H9 (cell line): ENCODE data around the gene NR0B2. TPM values are rescaled to one million over a fixed set of nuclear protein-coding genes. Genes with fewer than 3 reads are reported as not detected.

Source experiments
- DNase-seq: peaks from one replicate; pipeline ENCODE4 v3.0.0-alpha.2; 2017
- H2AFZ ChIP-seq: one replicate; pipeline ENCODE4 v1.6.1; 2013; ENCODE audit warnings: mild to moderate bottlenecking, low read length, control low read depth, moderate library complexity
- H2AK5ac ChIP-seq: 2 replicates; pipeline ENCODE4 v1.6.1; 2013; ENCODE audit warnings: low read length, control low read depth, mixed read lengths; ENCODE audit not compliant: insufficient read length
- H2BK120ac ChIP-seq: one replicate; pipeline ENCODE4 v1.6.1; 2013; ENCODE audit warnings: low read depth, mild to moderate bottlenecking, low read length, control low read depth, inconsistent platforms; ENCODE audit not compliant: poor library complexity, severe bottlenecking
- H2BK12ac ChIP-seq: 2 replicates; pipeline ENCODE4 v1.6.1; 2013; ENCODE audit warnings: low read length, control low read depth, mixed read lengths, low read depth; ENCODE audit not compliant: insufficient read length
- H2BK15ac ChIP-seq: 2 replicates; pipeline ENCODE4 v1.6.1; 2013; ENCODE audit warnings: low read depth, low read length, control low read depth
- H2BK20ac ChIP-seq: one replicate; pipeline ENCODE4 v1.6.1; 2013; ENCODE audit warnings: low read depth, mild to moderate bottlenecking, low read length, control low read depth, inconsistent platforms; ENCODE audit not compliant: poor library complexity, severe bottlenecking
- H2BK5ac ChIP-seq: 2 replicates; pipeline ENCODE4 v1.6.1; 2013; ENCODE audit warnings: low read length, control low read depth, mixed read lengths; ENCODE audit not compliant: insufficient read length
- H3K14ac ChIP-seq: 2 replicates; pipeline ENCODE4 v1.6.1; 2013; ENCODE audit warnings: low read length, control low read depth; ENCODE audit not compliant: insufficient read depth
- H3K18ac ChIP-seq: 2 replicates; pipeline ENCODE4 v1.6.1; 2013; ENCODE audit warnings: low read depth, mild to moderate bottlenecking, mixed read lengths, low read length, control low read depth; ENCODE audit not compliant: insufficient read length
- H3K23ac ChIP-seq: 2 replicates; pipeline ENCODE4 v1.6.1; 2013; ENCODE audit warnings: low read length, control low read depth, mixed read lengths, low read depth; ENCODE audit not compliant: insufficient read length
- H3K23me2 ChIP-seq: 2 replicates; pipeline ENCODE4 v1.6.1; 2013; ENCODE audit warnings: low read depth, mild to moderate bottlenecking, mixed read lengths, low read length, control low read depth; ENCODE audit not compliant: insufficient read length, poor library complexity, severe bottlenecking
- H3K27ac ChIP-seq: 2 replicates; pipeline ENCODE4 v1.5.1; 2013; ENCODE audit warnings: low read length, control low read depth, mixed read lengths, low read depth; ENCODE audit not compliant: insufficient read length
- H3K27me3 ChIP-seq: 2 replicates; pipeline ENCODE4 v1.6.1; 2013; ENCODE audit warnings: low read length, control low read depth, inconsistent platforms; ENCODE audit not compliant: insufficient read depth
- H3K4ac ChIP-seq: 2 replicates; pipeline ENCODE4 v1.6.1; 2013; ENCODE audit warnings: low read depth, mild to moderate bottlenecking, control low read depth, inconsistent platforms, low read length, moderate library complexity
- H3K4me1 ChIP-seq: 2 replicates; pipeline ENCODE4 v1.6.1; 2013; ENCODE audit warnings: low read length, control low read depth, inconsistent platforms; ENCODE audit not compliant: insufficient read depth
- H3K4me2 ChIP-seq: 2 replicates; pipeline ENCODE4 v1.6.1; 2013; ENCODE audit warnings: low read length, control low read depth, mixed read lengths; ENCODE audit not compliant: insufficient read length, insufficient read depth
- H3K56ac ChIP-seq: 2 replicates; pipeline ENCODE4 v1.6.1; 2013; ENCODE audit warnings: low read depth, mild to moderate bottlenecking, mixed read lengths, low read length, control low read depth; ENCODE audit not compliant: insufficient read length
- H3K79me1 ChIP-seq: 2 replicates; pipeline ENCODE4 v1.6.1; 2013; ENCODE audit warnings: low read depth, mild to moderate bottlenecking, moderate library complexity, low read length, control low read depth, inconsistent platforms; ENCODE audit not compliant: insufficient read depth, poor library complexity, severe bottlenecking
- H3K79me2 ChIP-seq: 2 replicates; pipeline ENCODE4 v1.6.1; 2013; ENCODE audit warnings: low read length, control low read depth, inconsistent platforms; ENCODE audit not compliant: insufficient read depth
- H3K9ac ChIP-seq: 2 replicates; pipeline ENCODE4 v1.6.1; 2013; ENCODE audit warnings: low read length, control low read depth, mixed read lengths; ENCODE audit not compliant: insufficient read length; ENCODE audit errors: extremely low read depth
- H3K9me3 ChIP-seq: one replicate; pipeline ENCODE4 v1.6.1; 2013; ENCODE audit warnings: low read depth, low read length, inconsistent platforms; ENCODE audit not compliant: control insufficient read depth
- H3T11ph ChIP-seq: one replicate; pipeline ENCODE4 v1.6.1; 2013; ENCODE audit warnings: mild to moderate bottlenecking, low read length, control low read depth, inconsistent platforms
- H4K20me1 ChIP-seq: one replicate; pipeline ENCODE4 v1.6.1; 2013; ENCODE audit not compliant: control insufficient read depth, insufficient read length, insufficient read depth
- H4K5ac ChIP-seq: 2 replicates; pipeline ENCODE4 v1.6.1; 2013; ENCODE audit warnings: low read depth, mild to moderate bottlenecking, mixed read lengths, low read length, control low read depth; ENCODE audit not compliant: insufficient read length
- H4K8ac ChIP-seq: replicated peaks from 2 replicates; pipeline ENCODE4 v1.6.1; 2013; ENCODE audit warnings: low read length, control low read depth, mixed read lengths, low read depth; ENCODE audit not compliant: insufficient read length
- H4K91ac ChIP-seq: 2 replicates; pipeline ENCODE4 v1.6.1; 2013; ENCODE audit warnings: low read depth, mild to moderate bottlenecking, moderate library complexity, mixed read lengths, low read length, control low read depth; ENCODE audit not compliant: insufficient read length
- H3K27ac Mint-ChIP-seq, 3 experiments: 2 replicates in 2 of 3; 3 replicates in 1 of 3; pipeline ENCODE4 v1.8.0; 2020 to 2021; ENCODE audit warnings: mixed read lengths in 3 of 3, mild to moderate bottlenecking in 1 of 3, moderate library complexity in 1 of 3
- H3K27me3 Mint-ChIP-seq: 2 replicates; pipeline ENCODE4 v1.8.0; 2021; ENCODE audit warnings: low read depth, mild to moderate bottlenecking, moderate library complexity, mixed read lengths
- H3K36me3 Mint-ChIP-seq, 3 experiments: 2 replicates in 2 of 3; 3 replicates in 1 of 3; pipeline ENCODE4 v1.8.0; 2020 to 2021; ENCODE audit warnings: low read depth in 3 of 3, mixed read lengths in 3 of 3; ENCODE audit not compliant: insufficient read depth in 1 of 3
- H3K4me1 Mint-ChIP-seq, 2 experiments: 2 replicates each; pipeline ENCODE4 v1.8.0; 2020; ENCODE audit warnings: mixed read lengths in 2 of 2
- H3K4me3 Mint-ChIP-seq, 2 experiments: 2 replicates in 1 of 2; 3 replicates in 1 of 2; pipeline ENCODE4 v1.8.0; 2020 to 2021; ENCODE audit warnings: mild to moderate bottlenecking in 2 of 2, mixed read lengths in 2 of 2, moderate library complexity in 1 of 2
- H3K9me3 Mint-ChIP-seq, 2 experiments: 2 replicates in 1 of 2; 3 replicates in 1 of 2; pipeline ENCODE4 v1.8.0; 2020; ENCODE audit warnings: mild to moderate bottlenecking in 2 of 2, mixed read lengths in 2 of 2, moderate library complexity in 1 of 2
- CTCF ChIP-seq: fragments of 200-600 bp; sonication (generic); conservative IDR thresholded peaks from 3 replicates; pipeline ENCODE4 v1.8.0; 2021; ENCODE audit warnings: antibody characterized with exemption, mild to moderate bottlenecking
- WGBS: extraction: QIAGEN DNeasy Blood & Tissue Kit; methylation state at CpG from one replicate; pipeline ENCODE4 v1.1.7; 2013; ENCODE audit warnings: missing lambda C conversion rate, low lambda C conversion rate, mixed read lengths; ENCODE audit not compliant: insufficient read length; ENCODE audit errors: extremely low coverage; 5-methylcytosine and 5-hydroxymethylcytosine counted together
- total RNA-seq: library from RNA; stranded (reverse); gene quantifications from 2 replicates; pipeline ENCODE4 v1.2.1, GENCODE V29; 2021

NR0B2 gene
- total RNA-seq, 1 experiment from 2014 or later = not detected

GRCh38 chr1:26946270-26946669, 32.5 kb upstream of the NR0B2 start:
- H3K4me3 Mint-ChIP-seq = no peak overlapping the region
- H4K5ac ChIP-seq = no peak overlapping the region
- H3K18ac ChIP-seq = no peak overlapping the region
- H3K79me1 ChIP-seq = no peaks in the 10 kb centered on the region
- no peaks in the 10 kb centered on the region for H3K27me3 ChIP-seq
- H3K23ac ChIP-seq = no peak overlapping the region
- no peak overlapping the region for H3K27ac ChIP-seq
- H3T11ph ChIP-seq = no peak overlapping the region
- no peaks in the 10 kb centered on the region for H3K27me3 Mint-ChIP-seq
- H3K4me2 ChIP-seq = no peak overlapping the region
- H3K9ac ChIP-seq = no peak overlapping the region
- no peak overlapping the region for H3K14ac ChIP-seq
- no peak overlapping the region for H2BK120ac ChIP-seq
- H4K20me1 ChIP-seq = no peaks in the 10 kb centered on the region
- no peaks in the 10 kb centered on the region for H3K9me3 Mint-ChIP-seq
- H3K23me2 ChIP-seq = no peaks in the 10 kb centered on the region
- no peak overlapping the region for H2BK20ac ChIP-seq
- H2AK5ac ChIP-seq = no peak overlapping the region
- H3K79me2 ChIP-seq = no peaks in the 10 kb centered on the region
- no peak overlapping the region for H2AFZ ChIP-seq
- no peak for TF ChIP-seq CTCF
- H2BK5ac ChIP-seq = no peak overlapping the region
- no peak overlapping the region for H3K27ac Mint-ChIP-seq
- no peak for DNase-seq
- no peaks in the 10 kb centered on the region for H3K4me1 Mint-ChIP-seq
- no peak overlapping the region for H3K4ac ChIP-seq
- no peaks in the 10 kb centered on the region for H3K9me3 ChIP-seq
- H4K8ac ChIP-seq = no peak overlapping the region
- no peak overlapping the region for H3K56ac ChIP-seq
- peaks cover 42 to 84% (median 70%) of the 10 kb centered on the region in 3 experiments; a peak in 6 of 7 replicates for H3K36me3 Mint-ChIP-seq
- H2BK15ac ChIP-seq = no peak overlapping the region
- H3K4me1 ChIP-seq = no peaks in the 10 kb centered on the region
- H4K91ac ChIP-seq = no peak overlapping the region
- no CpG with 5 or more reads among the region's 4 CpGs for WGBS
- H2BK12ac ChIP-seq = no peak overlapping the region
